ENCODE results near the gene ABCB6.
"Not testable (repeated sequence)": the region's sequence is repeated elsewhere in the genome, so short reads cannot be mapped to it uniquely, and the experiment has no call there.

ABCB6 gene

DNA sequence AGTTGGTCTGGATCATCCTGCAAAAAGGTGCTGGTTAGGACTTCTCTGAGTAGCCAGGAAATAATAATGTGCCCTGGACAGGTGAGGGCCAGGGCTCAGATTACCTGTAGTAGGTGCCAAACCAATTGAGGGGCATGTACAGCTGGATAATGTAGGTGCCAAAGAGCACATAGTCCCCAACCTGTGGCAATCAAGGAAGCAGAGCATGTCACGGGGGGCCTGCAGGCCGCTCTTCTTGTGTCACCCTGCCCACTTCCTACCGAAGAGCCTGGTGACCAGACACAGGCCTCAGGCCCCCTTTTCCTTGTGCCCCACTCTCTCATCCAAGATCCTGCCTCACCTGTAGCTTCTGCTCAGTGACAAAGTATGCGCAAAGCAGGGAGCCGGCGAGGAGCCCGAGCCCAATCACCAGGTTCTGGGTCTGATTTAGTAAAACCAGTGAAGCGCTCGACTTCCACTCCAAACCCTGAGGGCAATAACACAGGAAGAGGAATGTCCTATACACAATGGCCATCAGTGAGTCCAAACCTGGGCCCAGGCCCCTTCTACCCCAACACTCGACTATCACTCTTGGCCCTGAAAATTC, 5.2 kb downstream of the ABCB6 start:
- DNase-seq (ENCODE audit: low spot score): no peak

DNA sequence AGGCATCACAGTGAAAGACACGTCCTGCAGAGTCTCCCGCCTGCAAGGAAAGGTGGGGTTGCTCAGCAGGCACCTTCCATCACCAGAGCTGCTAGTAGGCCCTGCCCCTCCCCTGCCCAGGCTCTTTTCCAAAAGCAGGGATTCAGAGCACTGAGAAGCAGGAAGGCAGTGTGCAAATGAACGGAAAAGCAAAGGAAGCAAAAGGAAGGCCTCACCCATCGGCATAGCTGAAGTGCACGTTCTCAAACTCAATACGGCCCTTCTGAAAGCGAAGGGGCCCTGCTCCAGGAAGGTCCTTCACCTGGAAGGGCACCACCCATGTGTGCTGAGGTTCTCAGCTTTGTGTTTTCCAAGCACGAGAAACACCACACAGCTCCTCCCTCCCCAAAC, 5.7 kb downstream of the ABCB6 start:
- no peak for DNase-seq (ENCODE audit: low spot score)

DNA sequence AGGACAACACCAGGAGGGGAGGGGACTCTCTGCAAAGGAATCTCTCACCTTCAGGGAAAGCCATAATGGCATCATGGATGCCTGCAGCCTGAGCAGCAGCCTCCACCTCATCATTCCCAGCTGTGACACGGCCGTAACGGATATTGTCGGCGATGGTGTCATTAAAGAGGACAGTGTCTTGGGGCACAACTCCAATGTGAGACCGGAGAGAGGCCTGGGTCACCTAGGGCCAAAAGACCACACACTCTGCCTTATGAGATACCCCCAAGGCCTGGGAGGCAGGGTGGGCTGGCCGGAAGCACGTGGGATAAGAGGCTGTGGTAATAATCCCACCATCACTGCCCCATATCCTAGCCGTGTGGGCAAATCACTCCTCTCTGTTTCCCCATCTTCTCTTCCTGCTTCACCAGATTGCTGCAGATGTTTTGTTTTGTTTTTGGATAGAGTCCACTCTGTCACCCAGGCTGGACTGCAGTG, 7.8 kb downstream of the ABCB6 start:
- no peak for DNase-seq (ENCODE audit: low spot score)

DNA sequence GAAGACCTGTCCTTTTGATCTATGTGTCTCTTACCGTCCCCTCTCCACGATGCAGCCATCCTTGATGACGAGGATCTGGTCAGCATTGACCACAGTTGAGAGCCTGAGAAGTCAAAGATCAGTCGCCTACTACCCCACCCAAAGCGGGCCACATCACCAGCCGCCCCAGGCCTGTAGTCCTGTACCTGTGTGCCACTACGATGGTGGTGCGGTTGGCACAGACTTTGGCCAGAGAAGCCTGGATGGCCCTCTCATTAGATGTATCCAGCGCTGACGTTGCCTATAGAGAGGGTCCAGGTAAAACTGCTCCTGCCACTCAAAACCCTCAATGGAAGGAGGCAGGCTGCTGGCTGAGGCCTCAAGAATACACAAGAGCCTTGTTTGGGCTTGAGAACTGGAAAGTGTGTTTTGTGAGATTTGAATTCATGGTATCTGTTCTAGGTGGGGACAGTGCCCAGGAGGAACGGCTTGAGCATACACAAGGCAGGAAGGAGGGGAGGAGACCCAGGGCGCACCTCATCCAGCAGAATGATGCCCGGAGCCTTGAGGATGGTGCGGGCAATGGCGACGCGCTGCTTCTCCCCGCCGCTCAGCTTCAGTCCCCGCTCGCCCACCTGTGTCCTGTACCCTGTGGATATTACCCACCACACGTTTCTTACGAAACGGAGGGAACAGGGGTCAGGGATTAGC, 8.4 kb downstream of the ABCB6 start:
- DNase-seq (ENCODE audit: low spot score): no peak

DNA sequence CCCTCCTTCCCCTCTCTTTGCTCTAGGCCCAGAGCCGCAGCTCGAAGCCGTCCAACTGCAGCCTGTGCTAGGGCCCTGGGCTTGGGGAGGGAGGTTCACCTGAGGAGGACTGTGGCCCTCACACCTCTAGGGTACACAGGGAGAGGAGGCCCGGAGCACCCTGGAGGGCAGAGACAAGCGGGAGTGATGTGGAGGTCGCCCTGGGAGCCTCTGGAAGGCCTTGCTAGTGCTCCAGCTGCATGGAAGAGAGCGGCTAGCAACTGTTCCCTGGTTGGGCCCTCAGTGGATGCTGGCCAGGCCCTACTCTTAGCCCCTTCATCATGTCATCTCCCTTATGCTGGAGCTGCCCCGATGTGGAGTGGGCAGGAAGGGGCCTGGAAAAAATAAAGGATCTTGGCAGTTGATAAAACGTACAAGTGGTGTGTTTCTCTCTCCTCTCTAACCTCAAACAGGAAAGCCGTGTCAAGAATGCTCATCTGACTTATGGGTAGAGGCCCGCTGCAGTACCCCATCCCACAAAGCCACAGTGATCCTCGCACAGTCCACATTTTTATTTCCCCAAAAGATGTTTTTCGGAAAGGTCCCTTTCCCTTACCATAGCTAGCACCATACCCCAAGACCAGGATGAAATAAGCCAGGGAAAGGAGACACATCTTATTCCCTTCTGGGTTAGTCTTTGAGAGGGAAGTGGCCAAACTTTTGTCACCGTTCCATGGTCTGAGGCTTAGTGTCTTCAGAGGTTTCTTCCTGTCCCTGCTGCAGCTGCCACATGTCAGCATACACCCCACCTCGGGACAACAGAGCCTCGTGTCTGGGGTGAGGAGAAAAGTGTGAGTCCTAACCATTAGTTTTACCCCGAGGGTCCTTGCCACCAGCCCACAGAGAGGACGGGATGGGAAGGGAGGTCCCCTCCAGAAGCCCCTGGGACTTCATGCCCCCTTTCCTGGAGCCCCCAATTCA, 9.2 kb downstream of the ABCB6 start:
- DNase-seq (ENCODE audit: low spot score): no peak

DNA sequence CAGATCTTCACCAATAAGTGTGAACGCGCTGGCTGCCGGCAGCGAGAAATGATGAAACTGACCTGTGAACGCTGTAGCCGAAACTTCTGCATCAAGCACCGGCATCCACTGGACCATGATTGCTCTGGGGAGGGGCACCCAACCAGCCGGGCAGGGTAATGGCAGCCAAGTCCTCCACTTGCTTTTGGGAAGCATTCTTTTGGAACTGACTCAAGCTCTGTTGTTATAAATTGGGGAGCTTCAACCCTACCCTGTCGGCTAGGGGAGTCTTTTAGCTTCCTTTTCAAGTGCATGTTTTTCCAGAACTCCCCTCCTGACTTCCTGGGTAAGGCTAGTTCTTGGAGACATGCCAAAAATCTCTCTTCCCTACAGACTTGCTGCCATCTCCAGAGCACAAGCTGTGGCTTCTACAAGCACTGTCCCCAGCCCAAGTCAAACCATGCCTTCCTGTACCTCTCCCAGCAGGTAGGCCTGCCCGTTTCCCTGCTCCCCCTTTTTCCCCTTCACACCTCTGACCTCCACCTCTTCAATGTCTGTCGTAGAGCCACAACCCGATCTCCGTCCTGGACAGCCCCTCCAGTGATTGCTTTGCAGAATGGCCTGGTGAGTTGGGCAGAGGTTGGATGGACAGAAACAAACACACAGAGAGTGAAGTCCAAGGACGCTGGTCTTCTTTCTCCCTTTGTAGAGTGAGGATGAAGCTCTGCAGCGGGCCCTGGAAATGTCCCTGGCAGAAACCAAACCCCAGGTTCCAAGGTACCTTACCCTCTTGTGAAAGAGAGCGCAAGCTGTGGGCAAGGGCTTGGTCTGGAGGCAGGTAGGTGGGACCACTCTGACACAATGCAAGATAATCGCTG, 10.6 kb downstream of the ABCB6 start:
- no peak for DNase-seq (ENCODE audit: low spot score)

DNA sequence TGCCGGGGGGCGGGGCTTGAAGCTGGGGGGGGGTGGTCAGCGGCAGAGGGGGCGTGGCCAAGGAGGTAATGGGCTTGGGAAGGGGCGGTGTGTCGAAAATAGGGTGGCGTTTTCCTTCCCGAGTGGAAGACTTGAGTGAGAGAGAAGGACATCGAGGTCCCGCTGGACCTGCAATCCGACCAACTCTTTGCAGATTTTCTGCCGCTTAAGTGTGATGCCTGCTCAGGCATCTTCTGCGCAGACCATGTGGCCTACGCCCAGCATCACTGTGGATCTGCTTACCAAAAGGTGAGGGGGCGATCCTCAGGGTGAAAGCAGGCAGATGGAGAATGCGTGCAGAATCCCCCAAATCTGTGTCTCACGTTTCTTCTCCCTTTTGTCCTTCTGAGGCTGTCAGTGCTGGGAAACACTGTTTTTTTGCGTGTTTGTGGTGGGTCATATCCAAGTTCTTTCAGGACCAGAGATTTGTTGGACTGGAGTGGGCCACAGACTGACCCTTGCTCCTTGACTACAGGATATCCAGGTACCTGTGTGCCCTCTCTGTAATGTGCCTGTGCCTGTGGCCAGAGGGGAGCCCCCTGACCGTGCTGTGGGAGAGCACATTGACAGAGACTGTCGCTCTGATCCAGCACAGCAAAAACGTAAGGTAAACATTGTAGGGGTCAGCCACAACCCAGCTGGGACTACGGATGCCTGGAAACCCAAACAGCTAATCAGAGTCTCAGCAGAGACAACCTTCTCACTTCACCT, 11.4 kb downstream of the ABCB6 start:
- DNase-seq (ENCODE audit: low spot score): no peak

DNA sequence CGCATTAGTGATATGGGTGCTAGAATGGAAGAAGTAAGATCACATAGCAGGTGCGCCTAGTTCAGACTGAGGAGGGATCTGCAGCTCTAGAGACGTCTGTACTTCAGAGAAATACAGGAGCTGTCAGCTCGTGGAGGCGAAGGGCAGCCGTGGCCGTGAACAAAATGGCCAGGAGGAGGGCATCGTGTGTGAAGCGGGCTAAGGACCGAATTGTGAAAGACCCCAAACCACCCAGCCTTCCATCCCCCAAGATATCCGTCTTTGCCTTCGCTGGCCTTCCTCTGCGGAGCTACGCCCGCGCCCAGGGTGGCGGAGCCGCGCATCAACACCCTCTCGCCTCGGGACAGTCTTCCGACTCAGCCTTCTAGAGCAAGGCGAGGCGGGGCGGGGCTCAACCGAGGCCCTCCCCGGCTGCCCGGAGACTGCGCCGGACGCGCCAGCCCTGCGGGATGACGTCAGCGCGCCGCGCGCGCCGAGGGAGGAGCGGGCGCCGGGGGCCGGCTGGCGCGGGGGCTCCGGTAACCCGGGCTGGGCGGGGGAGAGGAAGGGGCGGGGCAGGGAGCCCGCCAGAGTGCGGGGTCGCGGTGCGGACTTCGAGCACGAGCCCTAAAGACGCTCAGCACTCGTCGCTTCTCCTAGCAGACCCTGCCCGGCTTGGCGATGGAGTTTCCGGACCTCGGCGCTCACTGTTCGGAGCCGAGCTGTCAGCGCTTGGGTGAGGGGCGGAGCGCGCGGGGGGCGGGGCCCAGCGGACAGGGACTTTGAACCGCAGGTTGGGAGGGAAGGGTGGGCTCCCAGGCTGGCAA, 12.2 kb downstream of the ABCB6 start, which contains the start of gene ZFAND2B:
Gene ZFAND2B, plus strand, starts transcription at position 455 of the 806 bp plus-strand sequence. Its CDS starts 206 bp downstream, at position 661.
- DNase-seq (ENCODE audit: low spot score): peak; percentile 97

DNA sequence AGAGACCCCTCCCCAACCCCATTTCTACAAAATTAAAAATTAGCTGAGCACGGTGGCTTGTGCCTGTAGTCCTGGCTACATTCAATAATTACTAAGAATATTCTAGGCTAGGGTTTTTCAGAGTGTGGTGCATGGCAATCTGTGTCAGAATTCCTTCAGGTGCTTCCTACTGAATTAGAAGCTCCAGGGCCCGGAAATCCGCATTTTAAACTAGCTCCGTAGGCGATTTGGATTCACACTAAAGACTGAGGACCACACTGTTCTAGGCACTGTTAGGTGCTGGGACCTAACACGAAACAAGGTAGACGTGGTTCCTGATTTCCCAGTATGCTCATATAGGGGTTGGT, 12.8 kb downstream of the ABCB6 start:
- DNase-seq (ENCODE audit: low spot score): no peak

DNA sequence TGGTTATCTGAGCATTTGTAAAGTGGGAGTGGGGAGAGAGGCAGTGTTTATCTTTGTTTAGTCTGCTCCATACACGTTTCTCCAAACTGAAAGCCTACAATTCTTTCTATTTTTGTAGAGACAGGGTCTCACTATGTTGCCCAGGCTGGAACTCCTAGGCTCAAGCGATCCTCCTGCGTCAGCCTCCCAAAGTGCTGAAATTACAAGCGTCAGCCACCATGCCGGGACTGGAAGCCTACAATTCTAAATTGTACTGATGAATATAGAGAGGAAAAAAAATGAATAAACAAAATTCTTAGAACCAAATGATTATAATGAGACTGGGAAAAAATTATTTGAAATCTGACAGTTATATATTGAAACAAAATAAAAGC, 13.6 kb downstream of the ABCB6 start:
- no peak for DNase-seq (ENCODE audit: low spot score)

DNA sequence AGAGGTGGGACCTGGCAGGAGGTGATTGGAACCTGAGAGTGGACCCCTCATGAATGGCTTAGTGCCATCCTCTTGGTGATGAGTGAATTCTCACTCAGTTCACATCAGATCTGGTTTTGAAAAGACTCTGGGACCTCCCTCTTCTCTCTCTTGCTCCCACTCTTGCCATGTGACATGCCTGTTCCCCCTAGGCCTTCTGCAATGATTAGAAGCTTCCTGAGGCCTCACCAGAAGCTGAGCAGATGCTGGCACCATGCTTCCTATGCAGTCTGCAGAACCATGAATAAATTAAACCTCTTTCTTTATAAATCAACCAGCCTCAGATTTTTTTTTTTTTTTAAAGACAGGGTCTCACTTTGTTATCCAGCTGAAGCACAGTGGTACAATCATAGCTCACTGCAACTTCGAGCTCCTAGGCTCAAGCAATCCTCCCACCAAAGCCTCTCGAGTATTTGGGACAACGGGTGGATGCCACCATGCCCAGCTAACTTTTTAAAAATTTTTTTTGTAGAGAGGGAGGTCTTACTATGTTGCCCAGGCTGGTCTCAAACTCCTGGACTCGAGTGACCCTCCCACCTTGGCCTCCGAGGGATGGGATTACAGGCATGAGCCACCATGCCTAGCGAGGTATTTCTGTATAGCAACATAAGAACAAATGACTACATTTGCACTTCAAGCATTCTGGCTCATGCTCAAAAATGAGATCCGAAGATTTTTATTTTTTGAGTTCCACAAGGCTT, 14.2 kb downstream of the ABCB6 start:
- DNase-seq (ENCODE audit: low spot score): no peak

DNA sequence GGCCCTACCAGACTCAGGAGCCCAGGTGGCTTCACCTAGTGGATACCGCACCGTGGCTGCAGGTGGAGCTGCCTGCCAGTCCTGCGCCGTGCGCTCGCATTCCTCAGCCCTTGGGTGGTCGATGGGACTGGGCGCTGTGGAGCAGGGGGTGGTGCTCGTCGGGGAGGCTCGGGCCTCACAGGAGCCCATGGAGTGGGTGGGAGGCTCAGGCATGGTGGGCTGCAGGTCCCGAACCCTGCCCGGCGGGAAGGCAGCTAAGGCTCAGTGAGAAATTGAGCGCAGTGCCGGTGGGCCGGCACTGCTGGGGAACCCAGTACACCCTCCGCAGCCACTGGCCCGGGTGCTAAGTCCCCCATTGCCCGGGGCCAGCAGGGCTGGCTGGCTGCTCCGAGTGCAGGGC, 17.4 kb downstream of the ABCB6 start:
- not testable (repeated sequence) for DNase-seq (ENCODE audit: low spot score)

DNA sequence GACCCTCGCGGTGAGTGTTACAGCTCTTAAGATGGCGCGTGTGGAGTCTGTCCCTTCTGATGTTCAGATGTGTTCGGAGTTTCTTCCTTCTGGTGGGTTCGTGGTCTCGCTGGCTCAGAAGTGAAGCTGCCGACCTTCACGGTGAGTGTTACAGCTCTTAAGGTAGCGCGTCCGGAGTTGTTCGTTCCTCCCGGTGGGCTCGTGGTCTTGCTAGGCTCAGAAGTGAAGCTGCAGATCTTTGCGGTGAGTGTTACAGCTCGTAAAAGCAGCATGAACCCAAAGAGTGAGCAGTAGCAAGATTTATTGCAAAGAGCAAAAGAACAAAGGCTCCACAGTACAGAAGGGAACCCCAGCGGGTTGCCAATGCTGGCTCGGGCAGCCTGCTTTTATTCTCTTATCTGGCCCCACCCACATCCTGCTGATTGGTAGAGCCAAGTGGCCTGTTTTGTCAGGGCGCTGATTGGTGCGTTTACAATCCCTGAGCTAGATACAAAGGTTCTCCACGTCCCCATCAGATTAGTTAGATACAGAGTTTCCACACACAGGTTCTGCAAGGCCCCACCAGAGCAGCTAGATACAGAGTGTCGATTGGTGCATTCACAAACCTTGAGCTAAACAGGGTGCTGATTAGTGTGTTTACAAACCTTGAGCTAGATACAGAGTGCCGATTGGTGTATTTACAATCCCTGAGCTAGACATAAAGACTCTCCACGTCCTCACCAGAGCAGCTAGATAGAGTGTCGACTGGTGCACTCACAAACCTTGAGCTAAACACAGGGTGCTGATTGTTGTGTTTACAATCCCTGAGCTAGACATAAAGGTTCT, 18.0 kb downstream of the ABCB6 start:
- not testable (repeated sequence) for DNase-seq (ENCODE audit: low spot score)

DNA sequence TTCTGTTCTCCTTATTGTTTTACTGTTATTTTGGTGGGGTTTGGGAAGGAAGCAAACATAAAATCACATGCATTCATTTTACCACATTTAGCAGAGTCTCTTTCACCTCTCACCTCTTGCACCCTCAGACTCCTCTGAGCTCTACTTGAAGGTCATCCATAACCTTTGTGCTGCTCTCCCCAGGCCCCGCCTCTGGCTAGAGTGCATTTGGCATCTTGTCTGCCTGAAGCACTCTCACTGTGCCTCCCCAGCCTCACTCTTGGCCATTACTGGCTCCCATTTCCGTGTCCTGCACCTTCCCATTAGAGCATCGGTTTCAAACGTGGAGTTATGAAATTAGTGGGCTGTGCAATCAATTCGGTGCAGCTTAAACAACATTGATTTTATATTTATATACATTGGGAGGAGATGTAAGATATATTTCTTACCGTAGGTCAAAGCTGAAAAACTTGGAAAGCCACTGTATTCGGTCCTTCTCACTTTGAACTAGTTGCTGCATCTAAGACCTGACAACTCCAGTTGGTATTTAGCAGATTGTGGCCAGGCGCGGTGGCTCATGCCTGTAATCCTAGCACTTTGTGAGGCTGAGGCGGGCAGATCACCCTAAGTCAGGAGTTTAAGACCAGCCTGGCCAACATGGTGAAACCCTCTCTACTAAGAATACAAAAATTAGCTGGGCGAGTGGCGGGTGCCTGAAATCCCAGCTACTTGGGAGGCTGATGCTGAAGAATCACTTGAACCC, 19.1 kb downstream of the ABCB6 start:
- DNase-seq (ENCODE audit: low spot score): no peak

DNA sequence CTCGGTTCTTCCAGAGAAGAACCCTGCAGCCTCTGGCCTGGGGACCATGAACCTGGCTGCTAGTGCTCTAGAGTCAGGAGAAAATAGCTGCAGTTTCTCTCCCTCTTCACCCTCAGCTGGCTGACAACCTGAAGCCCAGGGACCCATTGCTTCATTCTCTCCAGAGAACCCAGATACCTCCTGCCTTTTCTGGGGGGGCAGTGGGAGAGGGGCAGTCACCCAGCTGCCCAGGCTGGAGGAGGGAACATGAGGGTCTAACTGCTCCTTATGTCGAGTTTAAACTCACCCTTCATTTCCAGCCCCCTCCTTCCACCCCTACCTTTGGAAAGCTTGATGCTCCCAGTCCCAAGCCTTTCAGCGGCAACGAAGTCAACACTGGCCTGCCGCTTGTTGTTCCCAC, 19.8 kb downstream of the ABCB6 start:
- DNase-seq (ENCODE audit: low spot score): no peak

DNA sequence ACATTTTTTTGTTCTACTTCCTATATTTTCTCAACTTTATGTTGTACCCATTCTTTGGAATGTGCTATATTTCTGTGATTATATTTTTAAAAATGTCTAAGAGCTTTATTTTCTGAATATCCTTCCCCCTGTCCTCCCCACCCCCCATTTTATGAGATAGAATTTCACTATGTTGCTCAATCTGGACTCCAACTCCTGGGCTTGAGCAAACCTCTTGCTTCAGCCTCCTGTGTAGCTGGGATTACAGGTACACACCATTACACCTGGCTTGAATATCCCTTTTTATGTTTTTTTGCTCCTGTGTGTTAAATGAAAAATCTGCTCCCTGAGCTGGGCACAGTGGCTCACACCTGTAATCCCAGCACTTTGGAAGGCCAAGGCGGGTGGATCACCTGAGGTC, 21.4 kb downstream of the ABCB6 start:
- no peak for DNase-seq (ENCODE audit: low spot score)

DNA sequence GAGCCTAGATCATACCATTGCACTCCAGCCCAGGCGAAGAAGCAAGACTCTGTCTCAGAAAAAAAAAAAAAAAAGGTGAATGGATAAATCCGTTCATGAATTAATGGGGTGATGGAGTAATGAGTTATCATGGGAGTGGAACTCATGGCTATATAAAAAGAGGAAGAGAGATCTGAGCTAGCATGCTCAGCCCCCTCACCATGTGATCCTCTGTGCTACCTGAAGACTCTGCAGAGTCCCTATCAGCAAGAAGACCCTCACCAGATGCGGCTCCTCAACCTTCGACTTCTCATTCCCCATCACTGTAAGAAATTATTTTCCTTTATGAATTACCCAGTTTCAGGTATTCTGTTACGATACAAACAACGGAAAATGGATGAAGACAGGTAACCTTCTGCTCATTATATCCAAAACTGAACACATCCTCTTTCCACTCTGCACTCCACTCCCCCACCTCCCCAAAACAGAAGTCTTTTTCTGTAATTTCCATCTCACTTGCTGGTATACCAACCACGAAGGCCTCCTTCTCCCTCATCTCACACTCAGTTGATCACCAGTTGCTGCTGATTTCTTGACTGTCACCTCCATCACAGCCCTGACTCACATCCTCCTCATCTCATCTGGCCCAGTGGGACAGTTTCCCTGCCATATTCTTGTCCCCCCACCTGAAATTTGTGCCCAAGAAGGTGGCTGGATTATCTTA, 31.9 kb downstream of the ABCB6 start:
- DNase-seq (ENCODE audit: low spot score): no peak
